Skeletal muscle cell (primary cell): ENCODE measurements around the gene MYOM3.

Experiments used
- DNase-seq: peaks from one replicate; pipeline ENCODE4 v3.0.0-alpha.2; 2010; ENCODE audit warnings: low read depth
- H3K4me3 ChIP-seq: 2 replicates; pipeline ENCODE4 v1.5.1; 2011; ENCODE audit warnings: low read depth, mild to moderate bottlenecking, control low read depth, low read length, moderate library complexity

The MYOM3 gene

DNA sequence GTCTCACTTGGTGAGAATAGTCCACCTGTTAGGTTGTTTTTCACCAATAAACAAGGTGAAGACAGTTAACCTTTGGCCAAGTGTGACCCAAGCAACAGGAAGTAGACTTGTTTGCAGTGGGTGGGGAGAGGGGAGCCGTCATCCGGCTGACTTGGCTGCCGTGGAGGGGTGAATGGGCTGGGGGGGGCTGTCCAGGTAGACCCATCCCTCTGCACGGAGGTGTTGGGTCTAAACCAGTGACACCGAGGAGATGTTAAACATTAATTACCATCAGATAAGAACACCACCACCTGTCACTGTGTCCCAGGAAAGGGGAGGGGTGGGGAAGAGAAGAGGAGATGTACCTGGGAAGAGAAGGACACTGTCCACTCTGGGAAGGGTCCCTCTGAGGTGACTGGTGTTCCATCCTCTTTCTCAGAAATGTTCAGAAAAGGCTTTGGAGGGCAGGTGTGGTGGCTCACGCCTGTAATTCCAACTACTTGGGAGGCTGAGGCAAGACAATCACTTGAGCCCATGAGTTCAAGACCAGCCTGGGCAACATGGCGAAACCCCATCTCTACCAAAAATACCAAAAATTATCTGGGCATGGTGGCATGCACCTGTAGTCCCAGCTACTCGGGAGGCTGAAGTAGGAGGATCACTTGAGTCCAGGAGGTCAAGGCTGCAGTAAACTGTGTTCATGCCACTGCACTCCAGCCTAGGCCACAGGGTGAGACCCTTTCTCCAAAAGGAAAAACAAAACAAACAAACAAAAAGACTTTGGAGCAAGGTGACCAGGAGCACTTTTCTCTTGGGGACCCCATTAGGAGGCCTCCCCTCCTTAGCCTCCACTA is 6.7 kb upstream of the MYOM3 start:
- no peak for DNase-seq
- no peak overlapping the region for H3K4me3 ChIP-seq

- no peak overlapping the region for H3K4me3 ChIP-seq
- DNase-seq, result no peak
Measured at GRCh38 chr1:24117722-24118409, 5.9 kb upstream of the MYOM3 start.

DNA sequence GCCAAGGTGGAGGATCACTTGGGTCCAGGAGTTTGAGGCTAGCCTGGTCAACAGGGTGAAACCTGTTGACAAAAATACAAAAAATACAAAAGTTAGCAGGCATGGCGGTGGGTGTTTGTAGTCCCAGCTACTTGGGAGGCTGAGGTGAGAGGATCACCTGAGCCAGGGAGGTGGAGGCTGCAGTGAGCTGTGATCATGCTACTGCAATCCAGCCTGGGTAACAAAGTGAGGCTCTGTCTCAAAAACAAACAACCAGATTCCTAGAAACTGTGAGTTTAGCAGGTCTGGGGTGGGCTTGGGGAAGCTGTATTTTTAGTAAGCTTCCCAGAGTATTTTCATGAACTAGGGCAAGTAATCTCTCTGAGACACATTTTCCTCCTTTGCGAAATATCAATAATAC is 5.2 kb upstream of the MYOM3 start:
- H3K4me3 ChIP-seq, result no peak overlapping the region
- no peak for DNase-seq

- no peak overlapping the region for H3K4me3 ChIP-seq
- DNase-seq, result no peak
Measured at GRCh38 chr1:24114753-24115152, 2.8 kb upstream of the MYOM3 start.

GRCh38 chr1:24113641-24114033 is 1.7 kb upstream of the MYOM3 start:
- no peak overlapping the region for H3K4me3 ChIP-seq
- DNase-seq, result no peak

DNA sequence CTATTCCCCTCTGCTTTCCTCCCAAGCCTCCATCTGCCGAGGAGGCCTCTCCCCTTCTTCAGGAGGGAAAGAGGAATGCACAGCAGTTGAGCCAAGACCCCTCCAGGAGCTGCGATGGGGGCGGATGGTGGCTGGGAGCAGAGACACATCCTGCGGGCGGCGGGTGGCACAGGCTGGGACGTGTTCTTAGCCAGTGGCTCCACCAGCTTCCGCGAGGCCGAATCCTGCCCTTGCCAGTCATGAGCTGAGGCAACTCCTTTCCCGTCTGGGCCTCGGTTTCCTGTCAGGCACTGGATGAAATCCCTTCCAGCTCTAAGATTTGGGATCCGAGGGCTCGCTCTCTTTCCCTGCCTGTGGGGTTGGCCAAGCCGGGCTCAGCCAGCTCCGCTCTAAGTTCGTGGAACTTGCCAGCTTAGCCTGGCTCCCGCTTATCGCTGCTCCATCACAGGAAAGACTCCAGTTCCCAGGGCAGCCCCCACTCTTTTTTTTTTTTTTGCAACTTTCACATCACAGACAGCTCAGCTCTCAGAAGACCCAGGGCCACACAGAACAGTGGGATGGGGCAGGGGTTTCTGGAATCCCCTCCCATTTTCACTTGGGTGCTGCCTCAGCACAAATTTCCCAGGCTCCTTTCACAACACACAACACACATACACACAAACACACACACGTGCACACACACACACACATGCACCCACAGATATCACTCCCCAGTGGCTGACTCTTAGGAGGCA is 506 bp downstream of the MYOM3 start:
- DNase-seq, result no peak
- H3K4me3 ChIP-seq, result no peak overlapping the region

- no peak overlapping the region for H3K4me3 ChIP-seq
- no peak for DNase-seq
Measured at GRCh38 chr1:24110642-24111261, 1.2 kb downstream of the MYOM3 start.

GRCh38 chr1:24109686-24110475 is 2.1 kb downstream of the MYOM3 start:
- DNase-seq, result no peak
- no peak overlapping the region for H3K4me3 ChIP-seq

DNA sequence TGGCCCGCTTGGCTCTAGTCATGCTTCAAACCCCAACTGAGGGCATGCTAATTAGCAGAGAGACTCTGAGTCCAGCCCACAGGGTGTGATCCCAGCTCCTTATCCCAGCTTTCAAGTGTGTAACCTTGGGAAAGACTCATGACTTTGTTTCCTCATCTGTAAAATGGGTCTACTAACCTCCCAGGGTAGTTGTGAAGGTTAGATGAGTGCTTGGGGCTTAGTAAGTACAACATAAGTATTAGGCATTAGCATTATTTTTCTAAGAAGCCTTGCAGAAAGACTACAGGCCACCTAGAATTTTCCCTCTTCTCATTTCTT is 2.8 kb downstream of the MYOM3 start:
- no peak for DNase-seq
- no peak overlapping the region for H3K4me3 ChIP-seq

DNA sequence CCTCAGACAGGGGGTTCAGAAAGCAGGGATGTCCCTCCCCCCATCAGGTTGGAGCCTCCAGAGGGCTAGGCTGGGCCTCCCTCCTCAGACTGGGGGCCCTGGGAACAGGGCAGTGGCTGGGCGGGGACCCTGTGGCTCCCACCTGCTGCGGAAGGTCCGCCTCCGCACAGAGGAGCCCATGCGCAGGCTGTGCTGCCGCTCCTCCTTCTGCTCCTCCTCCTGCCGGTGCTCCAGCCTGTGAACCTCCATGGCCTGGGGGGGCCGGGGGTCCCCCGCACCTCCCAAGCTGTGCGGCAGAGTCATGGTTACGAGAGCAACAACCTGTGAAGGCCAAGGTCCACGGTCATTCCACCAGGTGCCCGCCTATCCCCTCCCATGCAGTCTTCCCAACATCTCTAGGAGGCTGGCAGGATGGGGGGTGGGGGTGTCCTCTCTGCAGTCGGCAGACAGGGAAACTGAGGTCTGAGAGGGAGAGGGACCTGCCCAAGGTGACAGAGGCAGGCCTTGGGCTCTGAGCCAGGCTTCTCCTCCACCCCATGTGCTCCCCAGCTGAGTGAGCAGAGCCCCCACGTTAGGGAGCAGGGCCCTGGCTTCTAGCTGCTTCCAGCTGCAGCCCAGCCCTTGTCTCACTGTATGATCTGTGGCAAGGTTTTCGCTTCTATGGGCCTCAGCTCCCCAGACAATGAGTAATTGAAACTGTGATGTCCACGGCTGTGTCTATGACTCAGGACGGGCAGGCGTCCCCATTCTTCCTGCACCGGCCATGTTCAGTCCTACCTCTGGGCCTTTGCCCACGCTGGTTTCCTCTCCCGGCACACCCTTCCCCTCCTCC is 3.4 kb downstream of the MYOM3 start:
- DNase-seq, result no peak
- no peak overlapping the region for H3K4me3 ChIP-seq

GRCh38 chr1:24107462-24108138 is 4.3 kb downstream of the MYOM3 start:
- DNase-seq, result no peak
- no peak overlapping the region for H3K4me3 ChIP-seq

DNA sequence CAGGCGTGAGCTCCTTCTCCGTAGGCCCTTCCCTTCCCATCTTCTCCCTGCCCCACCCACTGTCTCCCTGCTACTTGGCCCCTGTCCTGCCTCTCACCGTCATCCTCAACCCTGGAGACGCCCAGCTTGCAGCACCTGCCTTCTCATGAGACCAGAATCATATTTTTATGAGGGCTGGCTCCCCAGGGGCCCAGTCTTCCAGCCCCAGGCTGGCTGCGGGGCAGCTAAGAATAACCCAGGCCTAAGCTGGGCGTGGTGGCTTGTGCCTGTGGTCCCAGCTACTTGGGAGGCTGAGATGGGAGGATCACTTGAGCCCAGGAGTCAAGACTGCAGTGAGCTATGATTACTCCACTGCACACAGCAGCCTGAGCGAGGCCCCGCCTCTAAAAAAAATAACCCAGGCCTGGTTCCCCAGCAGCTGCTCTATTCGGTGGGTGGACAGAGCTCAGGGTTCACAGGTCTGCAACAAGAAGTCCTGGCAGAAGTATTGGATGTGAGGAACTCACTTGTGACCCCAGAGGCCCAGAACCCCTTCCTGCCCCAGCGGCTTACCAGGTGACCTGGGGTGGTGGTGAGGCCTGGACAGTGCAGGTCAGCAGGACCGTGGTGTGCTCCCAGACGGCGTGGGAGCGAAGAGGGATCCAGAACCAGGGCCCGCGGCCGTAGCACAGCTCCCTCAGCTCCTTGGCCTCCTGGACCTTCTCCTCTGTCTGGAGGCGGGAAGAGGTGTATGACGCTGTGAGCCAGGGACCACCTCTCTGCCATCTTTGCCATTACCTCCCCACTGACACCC is 6.4 kb downstream of the MYOM3 start:
- no peak for DNase-seq
- H3K4me3 ChIP-seq, result no peak overlapping the region

DNA sequence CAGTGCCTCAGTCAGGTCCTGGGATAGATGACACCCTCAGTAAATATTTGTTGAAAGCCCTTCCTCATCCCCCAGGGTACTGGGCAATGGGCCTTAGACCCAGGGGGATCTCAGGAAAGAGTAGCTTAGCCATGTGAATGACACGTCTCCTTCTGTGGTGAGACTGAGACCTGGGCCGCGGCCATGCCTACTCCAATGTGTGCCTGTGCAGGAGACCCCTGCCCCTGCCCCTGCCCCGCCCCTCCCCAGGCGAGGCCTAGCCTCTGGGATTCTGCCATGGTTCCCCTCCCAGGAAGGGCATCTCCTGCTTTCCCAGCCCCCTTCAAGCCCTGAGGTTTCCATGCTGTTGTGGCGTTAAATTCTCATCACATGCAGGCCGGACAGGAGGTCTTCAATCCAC is 7.1 kb downstream of the MYOM3 start:
- no peak for DNase-seq
- no peak overlapping the region for H3K4me3 ChIP-seq

GRCh38 chr1:24103879-24104278 is 8.1 kb downstream of the MYOM3 start:
- no peak overlapping the region for H3K4me3 ChIP-seq
- DNase-seq, result no peak

DNA sequence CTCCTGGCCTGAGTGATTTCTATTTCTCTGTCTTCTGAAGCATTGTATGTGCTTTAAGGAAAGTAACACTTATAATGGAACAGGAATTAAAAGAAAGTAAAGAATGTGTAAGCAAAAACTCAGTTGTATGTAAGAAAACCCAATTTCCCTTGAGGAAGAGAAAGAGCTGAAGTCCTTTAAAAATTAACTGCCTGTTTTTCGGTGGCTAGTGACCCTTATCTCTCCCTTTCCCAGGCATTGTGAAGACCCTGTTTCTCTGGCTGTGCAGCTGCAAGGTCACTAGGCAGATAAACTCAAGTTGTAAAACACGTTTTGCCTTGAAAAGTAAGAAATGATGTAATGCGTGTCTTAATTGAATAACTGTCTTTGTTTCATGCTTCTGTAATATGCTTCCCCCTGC is 8.5 kb downstream of the MYOM3 start:
- H3K4me3 ChIP-seq, result no peak overlapping the region
- no peak for DNase-seq

DNA sequence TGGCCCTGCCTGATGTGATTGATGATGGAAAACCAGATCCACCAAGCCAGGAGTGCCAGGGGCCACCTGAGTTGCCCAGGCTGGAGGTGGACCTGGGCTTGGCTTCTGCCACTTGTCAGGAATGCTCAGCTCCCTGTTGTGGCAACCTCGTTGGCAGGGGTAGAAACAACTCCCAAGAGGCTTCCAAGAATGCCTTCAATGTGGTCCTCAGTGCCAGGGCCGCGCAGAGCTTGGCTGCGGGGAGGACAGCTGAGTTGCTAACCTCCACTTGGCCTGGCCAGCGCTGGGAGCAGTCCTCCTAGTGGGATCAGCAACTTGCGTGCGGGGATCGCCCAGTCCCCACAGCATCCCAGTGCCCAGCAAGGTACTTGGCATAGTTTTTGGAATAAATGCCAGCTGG is 9.0 kb downstream of the MYOM3 start:
- no peak overlapping the region for H3K4me3 ChIP-seq
- DNase-seq, result no peak

DNA sequence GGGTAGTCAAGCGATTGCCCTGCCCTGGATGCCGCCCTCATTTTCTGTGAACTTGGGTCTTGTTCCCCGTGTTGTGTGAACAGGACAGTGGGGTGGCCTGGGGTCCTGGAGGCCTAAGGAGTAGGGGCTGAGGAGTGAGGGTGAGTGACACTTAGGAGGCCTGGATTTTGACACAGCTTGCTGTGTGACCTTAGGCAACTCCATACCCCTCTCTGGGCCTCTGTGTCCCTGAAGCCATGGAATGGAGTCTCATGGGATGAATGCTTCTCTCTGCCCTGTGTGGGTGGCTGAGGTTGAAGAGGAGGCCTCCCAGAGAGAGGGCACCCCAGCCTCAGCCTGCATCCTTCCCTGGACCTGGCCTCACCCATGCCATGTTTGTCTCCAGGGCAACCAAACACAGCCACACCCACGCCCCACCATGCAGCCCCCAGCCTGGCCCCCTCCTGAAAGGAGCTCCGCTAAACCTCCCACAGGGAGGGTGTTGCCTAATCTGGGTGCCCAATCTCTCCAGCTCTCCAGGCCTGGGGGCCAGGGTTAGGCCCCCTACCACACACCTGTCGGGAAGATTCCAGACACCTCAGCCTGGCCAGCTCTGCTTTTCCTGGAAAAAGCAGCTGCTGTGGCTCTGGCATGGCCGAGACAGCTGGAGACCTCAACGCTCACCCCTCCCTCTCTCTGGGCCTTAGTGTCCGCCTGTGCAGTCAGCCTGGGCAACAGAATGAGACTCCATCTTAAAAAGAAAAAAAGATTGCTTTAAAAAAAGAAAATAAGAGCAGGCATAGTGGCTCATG is 9.9 kb downstream of the MYOM3 start:
- no peak overlapping the region for H3K4me3 ChIP-seq
- no peak for DNase-seq
